Left ventricle myocardium superior (tissue), 1 donor: ENCODE data around the gene RNF150. TPM values are rescaled to one million over a fixed set of nuclear protein-coding genes. Genes with fewer than 3 reads are reported as not detected.

Experiments used
- ATAC-seq: fragments of 200-7000 bp; cut with Tn5 transposase; one replicate; pipeline ENCODE4 v1.9.1; 2020; ENCODE audit warnings: mild to moderate bottlenecking, moderate library complexity
- DNase-seq: peaks from one replicate; pipeline ENCODE4 v3.0.0-alpha.2; 2020
- intact Hi-C: fragments of 100-400 bp; cut with micrococcal nuclease; formaldehyde crosslinking; loops from one replicate; pipeline ENCODE4 v1.11.0; 2022
- total RNA-seq: library from RNA; stranded (reverse); fragmentation: NEBNext Ultra II Directional; extraction: Animal tissue kit (Norgen Biotek cat#: 25700); gene quantifications from one replicate; pipeline ENCODE4 v1.2.1, GENCODE V29; 2021
- donor health status: DM: no; HTN: yes; CAD: no; lungs with severe emphysema.

RNF150 gene
- total RNA-seq, 1 donor from 2014 or later: 57.1 TPM

DNA sequence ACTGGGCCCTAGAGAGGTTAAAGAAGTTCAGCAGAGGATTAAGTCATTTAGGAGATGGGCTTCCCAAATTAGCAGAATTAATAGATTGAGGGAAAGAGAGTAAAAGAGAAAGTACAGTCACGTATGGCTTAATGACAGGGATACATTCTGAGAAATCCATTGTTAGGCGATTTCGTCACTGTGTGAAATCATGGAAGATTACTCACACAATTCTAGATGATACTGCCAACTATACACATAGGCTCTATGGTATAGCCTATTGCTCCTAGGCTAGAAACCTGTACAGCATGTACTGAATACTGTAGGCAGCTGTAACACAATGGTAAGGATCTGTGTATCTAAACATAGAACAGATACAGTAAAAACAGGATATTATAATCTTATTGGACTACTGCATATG, 180.6 kb downstream of the RNF150 start:
- intact Hi-C loops: no loop called here
- DNase-seq (no peak), ATAC-seq (no peak)

DNA sequence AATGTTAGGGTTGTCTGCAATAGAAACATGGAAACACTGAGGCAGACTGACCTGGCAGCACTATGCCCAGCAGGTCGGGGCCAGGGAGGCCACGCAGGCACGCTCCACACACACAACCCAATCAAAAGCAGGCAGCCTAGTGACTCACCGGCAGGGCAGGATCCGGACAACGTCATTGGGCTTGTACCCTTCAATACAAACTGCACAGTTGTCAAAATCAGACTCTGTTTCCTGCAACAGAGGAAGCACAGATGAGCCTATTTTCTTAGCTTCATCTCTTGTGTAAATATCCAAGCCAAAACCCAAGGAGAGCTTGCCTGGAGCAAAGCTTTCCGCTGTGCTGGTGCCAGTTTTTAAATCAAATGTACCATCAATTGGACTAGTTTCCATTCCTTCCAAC, 185.8 kb downstream of the RNF150 start:
- intact Hi-C loops: no loop called here
- DNase-seq: no peak
- peak; percentile 38 for ATAC-seq

DNA sequence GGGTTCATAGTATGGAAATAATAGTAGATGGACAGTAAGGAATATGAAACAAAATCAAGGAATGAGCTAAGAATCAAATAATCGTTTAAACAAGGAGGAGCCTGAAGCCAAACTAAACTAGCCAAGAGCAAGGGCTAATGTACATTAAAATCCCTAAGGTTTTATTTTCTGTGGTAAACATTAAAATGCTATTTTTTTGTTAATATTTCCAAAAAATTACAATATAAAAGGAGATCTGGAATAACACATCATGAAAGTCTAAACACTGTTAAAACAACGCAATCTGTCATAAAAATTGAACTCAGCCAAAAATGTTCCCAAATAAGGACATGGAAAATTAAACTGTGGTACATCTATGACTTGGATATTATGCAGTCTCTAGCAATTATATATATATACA, 188.2 kb downstream of the RNF150 start:
- ATAC-seq (no peak), DNase-seq (no peak)
- intact Hi-C loops: no loop called here

DNA sequence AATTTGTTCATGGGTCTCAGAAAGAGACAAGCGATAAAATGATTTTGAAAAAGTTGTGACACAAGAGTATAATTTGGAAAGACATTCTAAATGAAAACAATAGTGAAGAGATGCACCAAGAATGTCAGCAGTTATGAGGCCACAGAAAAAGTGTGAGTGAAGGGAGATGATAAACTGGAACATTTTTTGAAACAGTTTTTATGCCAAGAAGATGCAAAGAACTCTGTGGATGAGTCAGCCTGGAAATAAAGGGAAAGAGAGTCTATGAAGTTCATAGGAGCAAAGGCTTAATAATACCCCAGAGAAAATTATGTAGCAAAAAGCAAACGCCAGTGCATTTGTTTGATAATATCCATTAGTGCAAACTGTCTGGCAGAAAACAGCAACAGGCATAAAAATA, 188.7 kb downstream of the RNF150 start:
- ATAC-seq (no peak), DNase-seq (no peak)
- intact Hi-C loops: no loop called here

DNA sequence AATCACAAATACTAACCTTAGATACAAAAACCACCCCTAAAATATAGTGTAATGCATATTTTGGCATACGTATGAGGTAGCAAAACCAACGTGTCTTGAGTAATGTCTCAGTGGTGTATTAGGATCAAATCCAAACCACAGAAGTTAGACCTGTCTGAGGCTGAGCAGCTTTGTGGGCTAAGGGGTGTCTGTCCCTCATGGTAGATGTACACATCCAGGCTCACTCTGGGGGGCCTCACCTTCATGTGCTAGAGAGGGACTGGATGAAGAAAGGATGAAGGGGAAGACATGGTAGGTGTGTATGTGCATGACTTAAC, 189.1 kb downstream of the RNF150 start:
- DNase-seq: no peak
- no peak for ATAC-seq
- intact Hi-C loops: no loop called here

DNA sequence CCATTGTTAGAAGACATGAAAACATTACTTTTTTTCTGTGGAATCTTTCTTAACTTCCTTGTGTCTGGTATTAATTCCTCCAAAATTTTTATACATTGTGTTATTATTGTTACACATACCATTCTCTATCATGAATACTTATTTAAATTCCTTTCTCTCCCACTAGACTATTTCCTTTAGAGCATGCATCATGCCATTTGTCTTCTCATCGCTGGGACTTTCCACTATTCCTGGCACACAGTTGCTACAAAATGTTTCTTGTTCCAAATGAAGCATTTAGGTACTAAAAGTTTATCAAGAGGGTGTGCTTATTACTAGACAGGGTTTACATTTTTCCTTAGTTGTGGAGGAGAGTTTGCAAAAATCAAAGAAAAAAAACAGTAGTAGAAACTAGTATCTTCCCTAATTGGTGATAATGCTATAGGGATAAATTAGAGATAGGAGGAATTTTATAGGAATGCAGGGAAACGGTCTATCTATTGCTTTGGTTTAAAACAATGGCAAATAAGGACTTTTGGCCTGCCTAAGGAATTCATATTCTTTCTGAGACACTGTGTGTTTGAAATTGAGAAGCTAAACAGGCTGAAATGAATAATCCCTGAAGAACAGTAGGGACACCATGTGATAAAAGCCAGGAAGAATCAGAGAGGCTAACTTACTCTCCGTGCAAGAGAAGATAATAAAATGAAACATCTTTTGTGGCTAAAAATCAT, 189.6 kb downstream of the RNF150 start:
- ATAC-seq (no peak), DNase-seq (no peak)
- intact Hi-C loops: no loop called here

DNA sequence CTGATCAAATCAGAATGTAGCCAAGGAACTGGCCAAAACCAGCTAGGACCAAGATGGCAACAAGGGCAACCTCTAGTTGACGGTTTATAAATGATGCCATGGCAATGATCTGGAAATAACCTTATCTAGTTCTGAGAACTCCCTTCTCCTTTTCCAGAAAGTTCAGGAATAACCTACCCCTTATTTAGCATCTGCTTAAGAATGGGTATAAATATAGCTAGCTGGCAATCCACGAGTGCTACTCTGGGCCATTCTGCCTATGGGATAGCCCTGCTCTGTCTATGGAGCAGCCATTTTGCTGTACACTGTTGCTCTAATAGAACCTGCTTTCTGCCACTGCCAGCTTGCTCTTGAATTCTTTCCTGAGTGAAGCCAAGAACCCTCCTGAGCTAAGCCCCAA, 192.7 kb downstream of the RNF150 start:
- no peak for DNase-seq

DNA sequence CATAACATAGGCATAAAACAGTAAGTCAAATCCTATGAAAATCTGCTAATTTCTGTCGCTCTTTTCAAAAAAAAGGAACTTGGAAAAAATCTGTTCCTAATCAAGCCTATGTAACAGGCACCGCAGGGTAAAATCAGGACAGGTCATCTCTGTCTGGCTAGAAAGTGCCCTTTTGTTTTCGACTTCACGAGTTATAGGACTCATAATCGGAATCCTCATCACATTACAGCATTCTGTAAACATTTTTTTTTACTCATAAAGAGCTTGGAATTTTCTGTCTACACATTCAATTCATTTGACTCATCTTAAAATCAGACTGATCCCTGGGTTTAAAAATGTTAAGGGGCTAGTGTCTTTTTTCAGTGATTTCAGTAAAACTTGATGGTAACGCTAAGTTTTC, 195.4 kb downstream of the RNF150 start:
- intact Hi-C loops: no loop called here
- no peak for ATAC-seq
- DNase-seq: no peak

More for the DNA sequence above, 192.7 kb downstream of the RNF150 start:
- ATAC-seq: peak; percentile 75
- intact Hi-C loops: no loop called here

DNA sequence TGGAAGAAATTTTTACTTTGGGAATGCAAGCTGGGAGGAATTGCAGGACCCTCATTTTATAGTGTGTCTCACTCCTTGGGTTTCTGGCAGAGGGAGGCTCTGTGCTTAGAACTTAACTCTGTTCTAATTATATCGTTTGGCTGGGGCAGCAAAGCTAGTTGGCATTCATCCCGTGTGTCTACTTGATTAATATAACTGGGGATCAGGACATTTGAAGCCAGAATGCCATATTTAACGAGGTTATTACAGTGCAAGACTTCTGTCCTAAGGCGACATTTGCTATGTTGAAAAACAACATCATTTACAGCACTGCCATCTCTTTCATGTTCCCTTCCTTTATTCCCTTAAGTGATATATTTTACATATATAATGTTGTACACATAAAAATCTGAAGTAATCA, 198.0 kb downstream of the RNF150 start:
- no peak for DNase-seq
- intact Hi-C loops: no loop called here
- peak; percentile 73 for ATAC-seq

DNA sequence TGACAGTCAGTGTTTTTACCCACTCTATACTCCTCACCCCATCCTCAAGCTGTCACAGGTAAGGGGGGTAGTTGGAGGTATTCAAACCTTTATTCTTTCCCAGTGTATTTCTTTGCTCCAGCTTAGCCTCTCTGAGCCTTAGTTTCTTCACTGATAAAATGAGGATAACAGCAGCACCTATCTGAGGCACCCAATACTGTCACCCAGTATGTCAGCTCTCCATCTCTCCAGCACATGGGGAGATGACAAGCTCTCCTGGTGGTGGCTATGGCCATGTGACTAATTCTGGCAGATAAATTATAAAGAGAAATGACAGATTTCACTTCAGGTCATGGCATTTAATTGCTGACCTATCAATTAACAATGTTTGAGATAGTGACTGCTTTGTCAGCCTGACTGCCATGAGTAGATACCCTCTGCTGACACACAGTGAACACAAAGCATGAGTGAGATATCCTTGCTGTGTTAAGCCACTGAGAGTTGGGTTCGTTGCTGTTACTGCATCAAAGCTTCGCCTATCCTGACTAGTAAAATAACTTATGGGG, 200.7 kb downstream of the RNF150 start:
- intact Hi-C loops: no loop called here
- no peak for ATAC-seq
- no peak for DNase-seq

DNA sequence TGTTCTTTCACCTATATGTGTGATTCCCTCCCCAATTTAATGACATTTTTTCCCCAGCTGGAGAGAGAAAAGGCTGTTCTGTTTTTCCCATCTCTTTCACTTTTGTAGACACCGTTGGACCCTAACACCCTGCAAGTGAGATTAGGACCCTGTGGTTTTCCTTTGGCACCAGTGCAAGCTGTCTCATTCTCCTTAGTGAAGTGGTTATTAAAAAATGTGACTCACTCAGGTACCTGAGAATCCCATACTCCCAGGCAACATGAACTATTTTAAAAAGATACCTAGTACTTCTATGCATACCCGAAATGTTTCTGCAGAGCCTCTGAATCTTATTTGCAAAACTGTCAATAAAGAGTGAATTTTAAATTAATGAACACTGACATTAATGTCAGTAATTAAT, 201.4 kb downstream of the RNF150 start:
- ATAC-seq: no peak
- intact Hi-C loops: no loop called here
- DNase-seq: no peak

DNA sequence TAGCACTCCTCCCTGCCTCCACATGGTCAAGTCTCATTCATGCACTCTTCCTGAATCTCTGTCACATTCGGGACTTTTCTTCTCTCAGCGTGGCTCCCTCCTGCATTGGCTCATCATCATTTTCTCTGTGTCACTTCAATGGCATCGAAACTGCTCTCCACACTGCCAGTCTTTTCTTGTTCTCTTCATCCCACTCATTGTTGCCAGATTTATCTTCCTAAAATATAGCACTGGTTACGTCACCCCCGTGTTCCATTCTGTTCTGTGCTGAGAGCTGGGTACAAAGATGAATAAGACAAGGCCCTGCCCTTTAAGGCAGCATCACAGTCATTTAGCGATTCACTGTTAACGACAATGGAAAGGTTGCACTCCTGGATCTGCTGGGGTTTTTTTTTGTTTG, 202.7 kb downstream of the RNF150 start:
- DNase-seq (no peak), ATAC-seq (peak; percentile 87)
- intact Hi-C loops: no loop called here

DNA sequence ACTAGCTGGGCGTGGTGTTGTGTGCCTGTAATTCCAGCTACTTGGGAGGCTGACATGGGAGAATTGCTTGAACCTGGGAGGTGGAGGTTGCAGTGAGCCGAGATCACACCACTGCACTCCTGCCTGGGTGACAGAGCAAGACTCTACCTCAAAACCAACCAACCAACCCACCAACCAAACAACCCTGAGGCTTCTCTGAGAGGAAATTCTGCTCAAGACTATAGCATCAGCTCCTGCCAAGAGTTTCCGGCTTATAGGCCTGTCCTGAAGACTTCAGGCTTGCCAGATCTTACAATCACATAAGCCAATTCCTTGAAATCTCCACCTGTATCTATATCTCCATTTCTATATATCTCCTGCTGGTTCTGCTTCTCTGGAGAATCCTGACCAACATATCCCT, 203.3 kb downstream of the RNF150 start:
- ATAC-seq (no peak), DNase-seq (no peak)
- intact Hi-C loops: no loop called here

DNA sequence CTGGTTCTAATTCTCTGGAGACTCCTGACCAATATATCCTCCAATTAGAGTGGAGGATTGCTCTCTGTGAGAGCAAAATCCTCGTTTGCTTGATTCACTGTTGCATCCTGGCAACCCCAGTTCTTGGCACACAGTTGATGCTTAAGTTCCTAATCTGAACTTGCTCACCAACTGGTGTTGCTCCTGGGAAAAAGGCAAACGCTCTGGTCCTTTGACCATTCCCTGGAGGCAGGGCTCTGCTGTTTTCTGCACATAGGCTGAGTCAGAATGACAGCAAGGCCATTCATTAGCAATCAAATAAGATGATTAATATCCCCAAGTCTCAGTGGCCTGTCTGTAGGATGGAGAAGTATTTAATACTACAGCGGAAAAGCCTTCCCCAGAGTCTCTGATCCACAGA, 204.4 kb downstream of the RNF150 start:
- intact Hi-C loops: no loop called here
- ATAC-seq: no peak
- no peak for DNase-seq

DNA sequence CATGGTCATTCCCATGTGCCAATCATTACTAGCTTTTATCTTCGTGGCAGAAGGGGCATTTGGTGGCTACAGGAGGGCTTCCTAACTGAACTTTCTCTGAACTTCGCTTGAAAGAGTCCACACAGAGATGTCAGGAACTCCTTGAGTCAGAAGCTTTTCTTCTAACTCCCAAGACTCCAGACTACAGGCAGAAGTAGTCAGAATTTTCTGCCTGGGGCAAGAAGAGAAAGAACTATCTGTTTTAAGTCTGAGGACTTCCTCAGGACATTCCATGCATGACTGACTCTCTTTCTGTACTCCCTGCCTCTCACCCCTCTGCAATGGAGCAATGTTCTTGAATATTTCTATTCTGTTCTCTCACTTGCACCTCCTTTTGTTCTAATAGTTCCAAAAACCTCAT, 206.6 kb downstream of the RNF150 start:
- no peak for DNase-seq
- intact Hi-C loops: no loop called here
- ATAC-seq: no peak

DNA sequence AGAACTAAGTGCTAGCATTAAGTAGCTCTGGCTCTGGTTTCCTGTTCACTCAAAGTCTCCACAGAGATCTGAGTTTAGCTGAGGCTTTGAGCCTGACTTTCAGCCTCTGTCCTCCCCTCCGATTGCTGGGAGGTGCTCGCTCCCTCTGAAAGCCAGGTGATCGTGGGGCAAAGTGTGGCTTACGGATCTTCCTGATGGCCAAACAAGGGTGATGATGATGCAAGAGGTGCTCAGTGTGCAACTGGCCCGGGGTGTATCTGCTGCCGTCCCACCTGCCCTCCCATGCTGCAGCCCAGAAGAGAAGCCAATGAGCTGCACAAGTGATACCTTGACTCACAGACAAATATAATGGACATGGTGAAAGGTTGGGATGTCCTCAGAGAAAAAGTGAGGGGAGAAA, 207.9 kb downstream of the RNF150 start:
- DNase-seq (no peak), ATAC-seq (peak; percentile 13)
- intact Hi-C loops: no loop called here

DNA sequence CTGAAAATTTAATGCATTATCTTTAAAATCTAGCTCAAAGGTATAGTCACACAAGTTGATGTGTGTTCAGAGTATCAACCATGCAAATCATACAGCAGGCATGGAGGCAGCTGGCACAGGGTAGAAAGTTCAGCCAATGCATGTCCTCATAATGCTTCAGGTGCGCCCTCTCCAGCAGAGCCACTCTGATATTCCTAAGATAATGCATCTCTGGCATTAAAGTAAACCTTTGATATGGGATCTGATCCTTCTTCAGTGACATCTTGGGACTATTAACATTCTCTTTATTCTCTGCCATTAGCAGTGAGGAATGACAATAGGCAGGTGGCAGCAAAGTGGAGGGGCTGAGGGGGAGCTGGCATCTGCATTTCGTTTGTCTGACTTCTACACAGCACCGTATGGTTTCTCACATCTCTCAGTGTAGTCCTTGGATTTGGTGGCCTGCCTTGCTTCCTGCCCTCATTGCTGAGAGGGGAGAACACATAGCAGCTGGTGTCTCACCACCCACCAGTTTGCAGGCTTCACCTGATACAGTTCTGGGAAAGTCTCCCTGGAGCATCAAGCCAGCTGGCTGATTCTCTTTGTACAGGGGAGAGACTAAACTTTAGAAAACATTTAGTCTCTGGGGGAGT, 208.4 kb downstream of the RNF150 start:
- intact Hi-C loops: no loop called here
- ATAC-seq (peak; percentile 53), DNase-seq (no peak)

DNA sequence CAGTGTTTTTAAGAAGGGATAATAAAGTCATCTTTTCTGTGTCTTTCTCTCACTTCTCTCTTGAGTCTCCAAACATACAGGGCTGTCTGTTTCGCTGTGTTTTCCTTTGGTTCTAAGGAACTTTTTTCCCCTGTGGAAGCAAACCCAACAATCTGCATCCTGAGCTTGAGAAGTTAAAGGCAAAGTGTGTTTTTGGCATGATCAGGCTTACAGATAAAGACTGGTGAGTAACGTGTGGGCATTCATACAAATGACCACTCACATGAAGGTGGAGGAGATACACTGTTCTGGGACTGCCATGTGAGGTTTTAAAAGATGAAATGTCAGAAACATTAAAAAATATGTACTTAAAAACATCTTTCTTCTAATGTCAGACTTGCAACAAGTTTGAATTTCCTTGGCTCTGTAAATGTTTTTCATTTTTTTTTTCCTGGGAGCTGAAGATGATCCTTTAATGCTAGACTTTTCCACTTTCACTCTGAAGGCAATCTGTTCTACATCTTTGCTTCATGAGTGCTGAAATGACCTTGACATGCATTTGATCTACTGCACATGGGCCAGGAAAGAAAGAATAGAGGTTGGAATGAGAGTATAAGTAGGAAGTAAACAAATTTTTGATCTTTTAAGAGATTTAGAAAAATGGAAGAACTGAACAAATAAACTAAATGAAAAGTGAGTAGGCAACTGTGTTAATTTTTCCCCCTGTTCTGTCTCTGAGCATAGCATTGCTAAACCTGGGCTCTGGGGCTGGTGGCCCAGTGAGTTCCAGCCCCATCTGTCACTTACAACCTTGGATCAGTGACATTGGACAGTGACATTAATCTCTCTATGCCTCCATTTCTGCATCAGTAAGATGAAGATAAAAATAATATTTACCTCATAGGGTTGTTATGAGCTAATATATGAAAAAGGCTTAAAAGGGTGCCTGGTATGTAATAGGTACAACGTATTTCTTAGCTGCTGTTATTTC, 226.0 kb downstream of the RNF150 start:
- DNase-seq (no peak), ATAC-seq (peak; percentile 65)
- intact Hi-C loops: no loop called here

DNA sequence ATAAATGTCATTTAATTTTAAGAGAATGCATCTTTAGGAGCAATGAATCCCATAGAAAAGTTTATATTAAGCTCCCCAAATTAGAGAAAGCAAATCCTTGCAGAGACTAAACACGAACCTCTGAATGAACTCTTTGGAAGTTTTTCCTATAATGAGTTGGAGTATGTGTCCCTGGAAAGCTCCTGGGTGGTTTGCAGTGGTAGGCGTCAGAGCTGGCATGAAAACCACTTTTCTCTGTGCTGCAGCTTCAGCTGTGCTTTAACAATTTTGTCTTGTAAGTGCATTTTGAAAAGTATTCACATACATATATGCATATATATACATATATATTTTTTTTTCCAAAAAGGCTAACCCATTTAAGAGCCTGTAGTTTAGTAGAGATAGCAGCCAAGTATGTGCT, 228.4 kb downstream of the RNF150 start:
- ATAC-seq (peak; percentile 52), DNase-seq (no peak)
- intact Hi-C loops: no loop called here
